GM18505 (cell line): ENCODE measurements around the gene RELCH.

Experiments used
- ATAC-seq: cut with Tn5 transposase; IDR thresholded peaks from one replicate; pipeline ENCODE4 v1.9.1; 2021; ENCODE audit not compliant: unreplicated experiment
- POLR2A ChIP-seq: IDR thresholded peaks from 4 replicates; pipeline ENCODE4 v1.6.1; 2011; ENCODE audit warnings: borderline replicate concordance; ENCODE audit not compliant: insufficient read depth, insufficient read length; ENCODE audit errors: extremely low read depth

RELCH gene

GRCh38 chr18:62338446-62339105 is 151.5 kb downstream of the RELCH start:
- no peak for ATAC-seq
- TF ChIP-seq POLR2A: no peak

GRCh38 chr18:62339106-62339988 is 152.3 kb downstream of the RELCH start:
- TF ChIP-seq POLR2A: no peak
- no peak for ATAC-seq

DNA sequence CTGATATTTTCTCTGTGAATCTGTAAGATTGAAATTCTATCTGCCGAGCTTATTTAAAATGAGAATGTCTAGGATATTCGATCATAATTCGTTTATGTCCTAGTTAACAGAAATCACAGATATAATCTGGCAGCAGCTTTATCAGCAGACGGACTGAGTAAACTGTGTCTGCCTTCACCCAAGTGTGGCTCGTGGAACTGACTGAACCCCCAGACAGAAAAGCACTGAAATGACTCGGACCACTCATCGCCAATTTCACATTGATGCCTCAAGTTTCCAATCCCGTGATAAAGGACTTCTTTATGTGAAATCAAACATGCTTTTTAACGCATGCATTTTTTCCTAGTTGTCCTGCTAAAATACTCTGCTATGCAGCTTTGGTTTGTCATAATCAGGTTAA is 153.9 kb downstream of the RELCH start:
- ATAC-seq: no peak
- TF ChIP-seq POLR2A: no peak

- no peak for ATAC-seq
- no peak for TF ChIP-seq POLR2A
Measured at GRCh38 chr18:62341473-62341872, 154.4 kb downstream of the RELCH start.

- no peak for TF ChIP-seq POLR2A
- ATAC-seq: no peak
Measured at GRCh38 chr18:62342884-62343283, 155.8 kb downstream of the RELCH start.

- TF ChIP-seq POLR2A: no peak
- ATAC-seq: no peak
Measured at GRCh38 chr18:62343316-62343715, 156.3 kb downstream of the RELCH start.

DNA sequence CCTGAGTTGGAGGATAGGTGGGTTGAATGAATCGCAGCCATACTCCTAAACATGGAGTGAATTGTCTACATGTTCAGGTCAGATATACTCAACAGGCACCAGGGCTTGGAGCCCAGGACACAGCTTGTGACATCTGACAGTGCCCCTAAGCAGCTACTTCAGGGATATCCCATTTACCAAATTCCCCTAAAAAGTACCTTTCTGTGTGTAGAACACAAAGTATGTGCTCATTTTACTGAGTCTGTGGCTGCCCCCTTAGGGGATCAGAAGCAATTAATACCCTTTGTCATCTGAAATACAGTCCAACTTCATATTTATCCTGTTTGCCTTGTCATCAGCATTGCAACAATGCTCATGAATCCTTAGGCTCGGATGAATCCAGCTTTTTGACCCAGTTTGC is 158.9 kb downstream of the RELCH start:
- TF ChIP-seq POLR2A: no peak
- no peak for ATAC-seq

DNA sequence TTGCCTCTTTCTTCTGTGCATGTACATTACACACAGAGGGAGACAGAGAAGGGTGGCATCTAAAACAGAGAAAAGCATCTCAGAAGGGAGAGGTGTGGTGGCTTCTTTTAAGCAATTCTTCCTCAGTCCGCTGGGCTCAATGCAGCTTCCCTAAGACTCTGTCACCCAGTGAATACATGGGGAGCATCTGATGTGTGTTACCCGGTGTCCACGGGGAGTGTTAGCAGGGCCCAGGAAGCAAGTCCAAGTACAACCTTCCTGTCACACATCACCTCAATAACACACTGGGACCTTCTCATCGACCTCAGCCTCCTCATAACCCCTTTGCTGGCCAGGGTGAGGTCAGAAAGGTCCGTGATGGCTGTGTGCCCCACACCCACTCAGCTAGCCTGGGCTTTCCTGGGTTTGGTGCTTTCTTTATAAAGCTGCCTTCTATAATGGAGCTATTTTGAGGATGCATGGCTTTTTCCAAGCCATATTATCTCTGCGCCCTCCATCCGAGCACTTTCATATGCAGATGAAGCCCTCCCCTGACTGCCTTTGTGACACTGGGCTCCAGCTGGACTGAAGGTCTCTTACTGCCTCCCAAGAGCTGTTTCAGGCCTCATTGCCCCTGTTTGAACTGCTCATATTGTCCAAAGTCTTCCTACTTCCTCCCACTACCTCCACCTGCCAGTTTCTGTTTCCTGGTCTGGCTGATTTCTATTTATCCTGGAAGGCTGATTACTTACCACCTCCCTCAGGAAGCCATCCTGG is 159.5 kb downstream of the RELCH start:
- no peak for ATAC-seq
- no peak for TF ChIP-seq POLR2A

DNA sequence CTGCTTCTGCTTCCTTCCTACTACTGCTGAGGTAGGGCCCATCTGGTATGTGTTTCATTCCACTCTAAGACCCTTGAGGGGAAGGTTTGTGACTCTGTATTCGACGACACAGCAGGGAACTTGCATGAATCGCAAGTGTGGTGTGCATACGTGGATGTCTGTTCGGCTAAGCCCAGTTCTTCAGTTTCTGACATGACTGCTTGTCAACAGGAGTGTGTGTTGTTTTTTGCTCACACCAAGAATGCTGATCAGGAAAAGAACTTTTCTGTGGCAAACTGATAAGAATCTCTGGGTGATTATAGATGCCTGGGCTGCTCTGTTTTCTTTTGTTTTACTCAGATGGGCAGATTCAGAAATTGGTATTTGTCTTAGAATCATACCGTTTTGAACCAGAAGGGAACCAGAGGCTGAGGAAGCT is 160.0 kb downstream of the RELCH start:
- no peak for ATAC-seq
- TF ChIP-seq POLR2A: no peak

GRCh38 chr18:62348474-62348873 is 161.4 kb downstream of the RELCH start:
- no peak for TF ChIP-seq POLR2A

GRCh38 chr18:62353170-62353569 is 166.1 kb downstream of the RELCH start:
- no peak for ATAC-seq

More at GRCh38 chr18:62348474-62348873, 161.4 kb downstream of the RELCH start:
- no peak for ATAC-seq

GRCh38 chr18:62354151-62354550 is 167.1 kb downstream of the RELCH start:
- no peak for ATAC-seq
- no peak for TF ChIP-seq POLR2A

More at GRCh38 chr18:62353170-62353569, 166.1 kb downstream of the RELCH start:
- no peak for TF ChIP-seq POLR2A

GRCh38 chr18:62357079-62357719 is 170.1 kb downstream of the RELCH start:
- ATAC-seq: no peak
- no peak for TF ChIP-seq POLR2A
